SK-N-SH (cell line): ENCODE data around the gene PCED1A. TPM values are rescaled to one million over a fixed set of nuclear protein-coding genes. Genes with fewer than 3 reads are reported as not detected.

ENCODE experiments used
- CTCF ChIA-PET: fragments of 300-600, 350-600 bp; formaldehyde crosslinking; extraction: SDS; loops from one replicate; lab custom pipeline; 2021; lab: Yijun Ruan, JAX
- POLR2A ChIA-PET: fragments of 350-600 bp; sonication (Branson Sonifier 250); formaldehyde crosslinking; extraction: SDS; loops from one replicate; lab custom pipeline; 2020; ENCODE audit warnings: antibody characterized with exemption, inconsistent platforms; lab: Yijun Ruan, JAX
- DNase-seq: peaks from one replicate; pipeline ENCODE4 v3.0.0; 2012
- H2AFZ ChIP-seq: fragments of 200-600 bp; sonication (generic); 2 replicates; pipeline ENCODE4 v1.8.1; 2016; ENCODE audit warnings: antibody characterized with exemption, mild to moderate bottlenecking, low read depth
- H3F3A ChIP-seq: fragments of 200-600 bp; sonication (generic); replicated peaks from 2 replicates; pipeline ENCODE3; 2016; ENCODE audit warnings: antibody characterized with exemption, mild to moderate bottlenecking; ENCODE audit not compliant: insufficient read depth
- H3K27ac ChIP-seq, 2 experiments: fragments of 200-500 bp in 1 of 2; fragments of 200-600 bp in 1 of 2; sonication (Bioruptor generic) in 1 of 2; sonication (generic), shearing (Covaris generic) in 1 of 2; 2 replicates each; pipeline versions ENCODE4 v1.5.1 to v1.6.1; 2014 to 2016; ENCODE audit warnings: low read depth in 2 of 2, inconsistent platforms in 1 of 2, low read length in 1 of 2, mild to moderate bottlenecking in 1 of 2, mixed read lengths in 1 of 2
- H3K27me3 ChIP-seq: fragments of 200-600 bp; sonication (generic), shearing (Covaris generic); 2 replicates; pipeline ENCODE4 v1.6.1; 2016; ENCODE audit warnings: mixed run types; ENCODE audit not compliant: insufficient read depth
- H3K36me3 ChIP-seq, 2 experiments: fragments of 200-500 bp in 1 of 2; fragments of 200-600 bp in 1 of 2; sonication (Bioruptor generic) in 1 of 2; sonication (generic) in 1 of 2; replicated peaks in 1 of 2; 2 replicates each; pipeline versions ENCODE3 to v1.5.1; 2014 to 2016; ENCODE audit warnings: low read length in 1 of 2, mild to moderate bottlenecking in 1 of 2; ENCODE audit not compliant: insufficient read depth in 2 of 2, control insufficient read depth in 1 of 2
- H3K4me1 ChIP-seq, 2 experiments: fragments of 200-500 bp in 1 of 2; fragments of 200-600 bp in 1 of 2; sonication (Bioruptor generic) in 1 of 2; sonication (generic), shearing (Covaris generic) in 1 of 2; 2 replicates each; pipeline versions ENCODE4 v1.5.1 to v1.6.1; 2014 to 2016; ENCODE audit warnings: low read depth in 1 of 2, low read length in 1 of 2, mixed run types in 1 of 2; ENCODE audit not compliant: insufficient read depth in 2 of 2, control insufficient read depth in 1 of 2
- H3K4me2 ChIP-seq: fragments of 200-600 bp; sonication (generic), shearing (Covaris generic); 2 replicates; pipeline ENCODE4 v1.6.1; 2017; ENCODE audit warnings: mixed run types
- H3K4me3 ChIP-seq, 2 experiments: fragments of 200-500 bp in 1 of 2; fragments of 200-600 bp in 1 of 2; sonication (Bioruptor generic) in 1 of 2; sonication (generic), shearing (Covaris generic) in 1 of 2; 2 replicates each; pipeline versions ENCODE4 v1.5.1 to v1.8.1; 2014 to 2016; ENCODE audit warnings: low read depth in 2 of 2, inconsistent platforms in 1 of 2, low read length in 1 of 2, mild to moderate bottlenecking in 1 of 2, mixed read lengths in 1 of 2, moderate library complexity in 1 of 2
- H3K79me2 ChIP-seq: fragments of 200-600 bp; sonication (generic); 2 replicates; pipeline ENCODE4 v1.8.1; 2017; ENCODE audit warnings: mild to moderate bottlenecking; ENCODE audit not compliant: insufficient read depth
- H3K9ac ChIP-seq: fragments of 200-600 bp; sonication (generic); 2 replicates; pipeline ENCODE4 v1.6.1; 2017; ENCODE audit warnings: mixed run types
- H3K9me2 ChIP-seq: fragments of 200-600 bp; sonication (generic); 2 replicates; pipeline ENCODE4 v1.6.1; 2017; ENCODE audit warnings: mixed run types
- H3K9me3 ChIP-seq: fragments of 200-600 bp; sonication (generic); 2 replicates; pipeline ENCODE4 v1.6.1; 2017; ENCODE audit warnings: mixed run types, mild to moderate bottlenecking, moderate library complexity
- H4K20me1 ChIP-seq: fragments of 200-600 bp; sonication (generic); 2 replicates; pipeline ENCODE4 v1.6.1; 2017; ENCODE audit warnings: mild to moderate bottlenecking, mixed run types; ENCODE audit not compliant: insufficient read depth
- CHD2 ChIP-seq: fragments of 150-350 bp; IDR thresholded peaks from 2 replicates; pipeline ENCODE4 v1.6.1; 2018; ENCODE audit warnings: low read length; ENCODE audit not compliant: partially characterized antibody
- ELF1 ChIP-seq: IDR thresholded peaks from 2 replicates; pipeline ENCODE4 v1.4.0; 2012
- EZH2phosphoT487 ChIP-seq: fragments of 200-600 bp; sonication (generic); IDR thresholded peaks from 2 replicates; pipeline ENCODE4 v1.6.1; 2017; ENCODE audit warnings: low read depth, mixed run types, mild to moderate bottlenecking, antibody characterized with exemption, moderate library complexity, borderline replicate concordance
- FOSL2 ChIP-seq: IDR thresholded peaks from 2 replicates; pipeline ENCODE4 v1.4.0; 2012; ENCODE audit warnings: low read depth, mild to moderate bottlenecking, moderate library complexity, borderline replicate concordance
- FOXM1 ChIP-seq: IDR thresholded peaks from 2 replicates; pipeline ENCODE4 v1.4.0; 2012; ENCODE audit warnings: low read depth, mild to moderate bottlenecking
- GATA2 ChIP-seq: sonication (generic); formaldehyde crosslinking; IDR thresholded peaks from 2 replicates; pipeline ENCODE4 v1.5.0; 2020; ENCODE audit warnings: mild to moderate bottlenecking, missing genetic modification reagents
- IRF3 ChIP-seq: fragments of 150-350 bp; IDR thresholded peaks from 2 replicates; pipeline ENCODE4 v1.6.1; 2016; ENCODE audit warnings: mild to moderate bottlenecking, low read depth, low read length
- MEF2A ChIP-seq: IDR thresholded peaks from 2 replicates; pipeline ENCODE4 v1.4.0; 2012; ENCODE audit warnings: low read depth, borderline replicate concordance
- MXI1 ChIP-seq: IDR thresholded peaks from 2 replicates; pipeline ENCODE4 v1.6.1; 2012; ENCODE audit warnings: mild to moderate bottlenecking, low read depth, low read length, improper control_type of control experiment
- NRF1 ChIP-seq: IDR thresholded peaks from 2 replicates; pipeline ENCODE4 v1.6.1; 2012; ENCODE audit warnings: low read depth, mild to moderate bottlenecking, low read length
- PBX3 ChIP-seq: IDR thresholded peaks from 2 replicates; pipeline ENCODE4; 2012
- REST ChIP-seq: IDR thresholded peaks from 2 replicates; pipeline ENCODE4 v1.6.1; 2012; ENCODE audit warnings: mild to moderate bottlenecking, low read depth, low read length, moderate library complexity
- SIN3A ChIP-seq: IDR thresholded peaks from 2 replicates; pipeline ENCODE4 v1.6.1; 2012; ENCODE audit warnings: low read depth, mild to moderate bottlenecking, low read length, moderate library complexity, borderline replicate concordance
- TCF12 ChIP-seq: IDR thresholded peaks from 2 replicates; pipeline ENCODE4 v1.4.0; 2012
- TEAD4 ChIP-seq: IDR thresholded peaks from 2 replicates; pipeline ENCODE4 v1.4.0; 2012; ENCODE audit warnings: mild to moderate bottlenecking, borderline replicate concordance; ENCODE audit not compliant: insufficient read depth
- USF1 ChIP-seq: IDR thresholded peaks from 2 replicates; pipeline ENCODE4 v1.4.0; 2012; ENCODE audit warnings: low read depth, borderline replicate concordance
- WGBS: methylation state at CpG from one replicate; pipeline ENCODE4 v1.1.6; 2017; ENCODE audit warnings: low lambda C conversion rate; 5-methylcytosine and 5-hydroxymethylcytosine counted together
- polyA plus RNA-seq, 3 experiments: library from polyadenylated mRNA; depleted of rRNA; stranded (reverse); fragments of >200 nt; gene quantifications; 2 replicates each; pipeline ENCODE4 v1.2.3, GENCODE V29; 2012
- TF ChIP-seq, protein P1 (sequence below): IDR thresholded peaks from 2 replicates; pipeline ENCODE4 v1.4.0; 2012; ENCODE audit warnings: low read depth, borderline replicate concordance
- TF ChIP-seq, protein P2 (sequence below): IDR thresholded peaks from 2 replicates; pipeline ENCODE4 v1.4.0; 2012; ENCODE audit warnings: low read depth

PCED1A gene
- polyA plus RNA-seq, 1 of the 3 experiments (the other 2 are of a cell fraction), result 65.2 TPM

DNA sequence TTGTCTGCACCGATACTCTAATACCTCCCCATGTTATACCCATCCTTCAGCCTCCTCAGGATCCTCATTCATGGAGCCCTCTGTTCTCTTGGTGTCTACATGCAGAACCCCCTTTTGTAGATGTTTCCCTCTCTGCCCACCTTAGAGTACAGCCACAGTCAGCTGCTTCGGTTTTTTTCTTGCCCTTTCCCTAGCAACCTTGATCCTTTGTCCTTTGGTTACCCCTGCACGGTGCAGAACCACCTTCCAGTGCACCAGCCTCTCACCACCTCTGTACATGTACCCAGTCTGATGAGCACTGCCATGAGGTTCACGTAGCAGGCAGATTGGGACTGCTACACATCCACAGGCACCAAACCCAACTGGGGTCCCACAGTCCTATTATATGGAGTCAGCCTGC lies 7.3 kb upstream of the PCED1A start:
- Histone ChIP-seq H3K4me3 (no peak overlapping the region), H4K20me1 (no peaks in the 10 kb centered on the region), H3K9me3 (no peaks in the 10 kb centered on the region), H3K27me3 (no peaks in the 10 kb centered on the region), H3K79me2 (peaks cover 23% of the 10 kb centered on the region; the same call in 1 of the 2 replicates), H3K4me1 (peaks cover 0 to 2% of the 10 kb centered on the region in 2 experiments; a peak in 1 of 4 replicates), H3K36me3 (peaks cover 3 to 7% of the 10 kb centered on the region in 2 experiments), H3K9ac (no peak overlapping the region), H3K9me2 (no peaks in the 10 kb centered on the region), H3K27ac (no peak overlapping the region), H2AFZ (no peak overlapping the region), H3F3A (no peaks in the 10 kb centered on the region), H3K4me2 (no peak overlapping the region)
- DNase-seq, result no peak
- TF ChIP-seq FOXM1, result no peak
- TF ChIP-seq ELF1, result no peak
- no peak for TF ChIP-seq EZH2phosphoT487
- no peak for TF ChIP-seq NRF1
- no peak for TF ChIP-seq TEAD4
- no peak for TF ChIP-seq IRF3
- no peak for TF ChIP-seq GATA2 (CRISPR knock-in tag)
- no peak for TF ChIP-seq CHD2
- TF ChIP-seq MXI1, result no peak
- TF ChIP-seq, protein P1, sequence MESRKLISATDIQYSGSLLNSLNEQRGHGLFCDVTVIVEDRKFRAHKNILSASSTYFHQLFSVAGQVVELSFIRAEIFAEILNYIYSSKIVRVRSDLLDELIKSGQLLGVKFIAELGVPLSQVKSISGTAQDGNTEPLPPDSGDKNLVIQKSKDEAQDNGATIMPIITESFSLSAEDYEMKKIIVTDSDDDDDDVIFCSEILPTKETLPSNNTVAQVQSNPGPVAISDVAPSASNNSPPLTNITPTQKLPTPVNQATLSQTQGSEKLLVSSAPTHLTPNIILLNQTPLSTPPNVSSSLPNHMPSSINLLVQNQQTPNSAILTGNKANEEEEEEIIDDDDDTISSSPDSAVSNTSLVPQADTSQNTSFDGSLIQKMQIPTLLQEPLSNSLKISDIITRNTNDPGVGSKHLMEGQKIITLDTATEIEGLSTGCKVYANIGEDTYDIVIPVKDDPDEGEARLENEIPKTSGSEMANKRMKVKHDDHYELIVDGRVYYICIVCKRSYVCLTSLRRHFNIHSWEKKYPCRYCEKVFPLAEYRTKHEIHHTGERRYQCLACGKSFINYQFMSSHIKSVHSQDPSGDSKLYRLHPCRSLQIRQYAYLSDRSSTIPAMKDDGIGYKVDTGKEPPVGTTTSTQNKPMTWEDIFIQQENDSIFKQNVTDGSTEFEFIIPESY, result no peak
- TF ChIP-seq USF1, result no peak
- TF ChIP-seq MEF2A, result no peak
- no peak for TF ChIP-seq REST
- no peak for TF ChIP-seq FOSL2
- TF ChIP-seq TCF12, result no peak
- no peak for TF ChIP-seq SIN3A
- no peak for TF ChIP-seq PBX3
- TF ChIP-seq, protein P2, sequence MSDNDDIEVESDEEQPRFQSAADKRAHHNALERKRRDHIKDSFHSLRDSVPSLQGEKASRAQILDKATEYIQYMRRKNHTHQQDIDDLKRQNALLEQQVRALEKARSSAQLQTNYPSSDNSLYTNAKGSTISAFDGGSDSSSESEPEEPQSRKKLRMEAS, result no peak
- 97% methylated on average over 4 of the region's 4 CpGs for WGBS
- POLR2A ChIA-PET, result no interaction called here
- CTCF ChIA-PET, result no interaction called here
